Activated naive CD8-positive, alpha-beta T cell treated with anti-CD3 and anti-CD28 coated beads, Interleukin-2, amount 50 U/mL, for 16 hours (primary cell): ENCODE results near the gene NSMCE1.
"Not testable (repeated sequence)": the region's sequence is repeated elsewhere in the genome, so short reads cannot be mapped to it uniquely, and the experiment has no call there.

ENCODE experiments used
- DNase-seq: peaks from one replicate; pipeline ENCODE4 v3.0.0-alpha.2; 2020; ENCODE audit warnings: low read depth, low spot score

NSMCE1 gene

DNA sequence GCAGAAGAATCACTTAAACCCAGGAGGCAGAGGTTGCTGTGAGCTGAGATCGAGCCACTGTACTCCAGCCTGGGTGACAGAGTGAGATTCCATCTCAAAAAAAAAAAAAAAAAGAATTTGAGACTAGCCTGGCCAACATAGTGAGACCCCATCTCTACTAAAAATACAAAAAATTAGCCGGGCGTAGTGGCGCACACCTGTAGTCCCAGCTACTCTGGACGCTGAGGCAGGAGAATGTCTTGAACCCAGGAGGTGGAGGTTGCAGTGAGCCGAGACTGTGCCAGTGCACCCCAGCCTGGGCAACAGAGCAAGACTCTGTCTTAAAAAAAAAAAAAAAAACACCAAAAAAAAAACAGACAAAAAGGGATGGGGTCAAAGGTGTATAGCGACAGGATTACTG, 4.1 kb upstream of the NSMCE1 start:
- not testable (repeated sequence) for DNase-seq

- no peak for DNase-seq
Measured at GRCh38 chr16:27272076-27272475, 3.5 kb upstream of the NSMCE1 start.

DNA sequence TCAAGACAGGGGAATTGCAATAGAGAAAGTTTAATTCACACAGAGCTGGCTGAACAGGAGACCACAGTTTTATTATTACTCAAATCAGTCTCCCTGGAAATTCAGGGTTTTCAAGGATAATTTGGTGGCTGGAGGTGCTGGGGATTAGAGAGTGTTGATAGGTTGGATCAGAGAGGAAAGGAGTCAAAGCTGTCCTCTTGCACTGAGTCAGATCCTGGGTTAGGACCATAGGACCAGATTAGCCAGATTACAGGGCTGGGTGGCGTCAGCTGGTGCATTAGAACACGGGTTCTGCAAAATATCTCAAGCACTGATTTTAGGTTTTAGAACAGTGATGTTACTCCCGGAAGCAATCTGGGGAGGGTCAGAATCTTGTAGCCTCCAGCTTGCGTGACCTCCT, 1.8 kb upstream of the NSMCE1 start:
- no peak for DNase-seq

DNA sequence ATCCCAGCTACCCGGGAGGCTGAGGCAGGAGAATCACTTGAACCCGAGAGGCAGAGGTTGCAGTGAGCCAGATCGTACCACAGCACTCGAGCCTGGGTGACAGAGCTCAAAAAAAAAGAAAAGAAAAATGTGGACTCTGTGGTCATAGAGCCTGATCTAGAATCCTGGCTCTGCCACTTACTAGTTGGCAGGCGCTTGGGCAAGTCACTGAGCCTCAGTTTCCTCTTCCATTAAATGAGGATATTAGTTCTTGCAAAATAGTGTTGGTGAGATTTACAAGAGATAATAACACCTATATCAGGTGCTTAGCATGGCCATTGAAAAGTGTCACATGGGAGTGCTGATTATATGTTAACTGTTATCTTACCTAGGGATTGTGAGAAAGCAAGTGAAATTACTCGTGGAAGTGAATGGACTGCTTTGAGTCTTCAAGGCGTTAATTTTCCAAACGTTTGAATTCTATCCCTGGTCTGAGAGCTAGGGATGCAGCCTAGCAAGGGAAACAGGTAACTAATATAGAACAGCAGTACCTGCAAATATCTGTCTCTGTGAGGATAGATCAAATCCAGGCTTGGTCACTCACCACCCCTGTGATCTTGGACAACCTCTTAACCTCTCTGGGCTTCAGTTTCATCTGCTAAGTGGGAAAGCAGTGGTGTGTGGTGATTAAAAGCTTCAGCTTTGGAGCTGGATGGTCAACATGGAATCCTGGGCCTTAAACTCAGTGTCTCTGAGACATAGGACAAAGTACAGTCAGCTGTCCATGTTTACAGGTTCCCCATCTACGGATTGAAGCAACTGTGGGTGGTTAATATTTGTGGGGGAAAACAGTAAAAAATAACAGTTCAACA, 953 bp upstream of the NSMCE1 start:
- DNase-seq, result no peak

- no peak for DNase-seq
Measured at GRCh38 chr16:27267037-27267677, 1.4 kb downstream of the NSMCE1 start.

- no peak for DNase-seq
Measured at GRCh38 chr16:27265982-27266381, 2.6 kb downstream of the NSMCE1 start.

DNA sequence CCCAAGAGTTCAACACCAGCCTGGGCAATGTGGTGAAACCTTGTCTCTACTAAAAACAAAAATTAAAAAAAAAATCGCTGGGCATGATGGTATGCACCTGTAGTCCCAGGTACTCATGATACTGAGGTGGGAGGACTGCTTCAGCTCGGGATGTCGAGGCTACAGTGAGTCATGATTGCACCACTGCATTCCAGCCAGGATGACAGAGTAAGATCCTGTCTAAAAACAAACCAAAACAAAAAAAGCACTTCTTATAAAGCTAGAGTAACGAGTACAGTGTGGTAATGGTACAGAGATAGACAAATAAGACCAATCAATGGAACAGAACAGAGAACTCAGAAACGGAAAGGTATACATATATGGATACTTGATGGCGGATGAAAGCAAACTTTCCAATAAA, 4.4 kb downstream of the NSMCE1 start:
- no peak for DNase-seq

GRCh38 chr16:27262904-27263423, 5.6 kb downstream of the NSMCE1 start:
- DNase-seq, result not testable (repeated sequence)

DNA sequence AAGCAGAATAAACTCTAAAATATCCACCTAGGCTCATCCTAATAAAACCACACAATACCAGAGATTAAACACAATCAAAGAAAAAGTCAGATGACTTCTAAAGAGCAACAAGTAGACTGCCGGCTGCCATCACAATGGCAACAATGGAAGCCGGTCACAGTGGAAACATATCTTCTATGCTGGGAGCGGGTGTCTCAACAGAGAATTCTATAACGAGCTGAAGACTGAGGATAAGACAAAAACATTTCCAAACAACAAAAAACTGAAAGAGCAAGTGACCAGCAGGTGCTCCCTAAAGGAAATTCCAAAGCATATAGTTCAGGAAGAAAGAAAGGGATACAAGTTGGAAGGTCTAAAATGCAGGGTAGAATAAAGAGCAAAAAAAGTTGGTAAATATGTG, 8.9 kb downstream of the NSMCE1 start:
- DNase-seq, result no peak

- DNase-seq, result no peak
Measured at GRCh38 chr16:27258241-27258734, 10.3 kb downstream of the NSMCE1 start.

GRCh38 chr16:27257271-27257670, 11.3 kb downstream of the NSMCE1 start:
- DNase-seq, result no peak

- no peak for DNase-seq
Measured at GRCh38 chr16:27256861-27257260, 11.7 kb downstream of the NSMCE1 start.

DNA sequence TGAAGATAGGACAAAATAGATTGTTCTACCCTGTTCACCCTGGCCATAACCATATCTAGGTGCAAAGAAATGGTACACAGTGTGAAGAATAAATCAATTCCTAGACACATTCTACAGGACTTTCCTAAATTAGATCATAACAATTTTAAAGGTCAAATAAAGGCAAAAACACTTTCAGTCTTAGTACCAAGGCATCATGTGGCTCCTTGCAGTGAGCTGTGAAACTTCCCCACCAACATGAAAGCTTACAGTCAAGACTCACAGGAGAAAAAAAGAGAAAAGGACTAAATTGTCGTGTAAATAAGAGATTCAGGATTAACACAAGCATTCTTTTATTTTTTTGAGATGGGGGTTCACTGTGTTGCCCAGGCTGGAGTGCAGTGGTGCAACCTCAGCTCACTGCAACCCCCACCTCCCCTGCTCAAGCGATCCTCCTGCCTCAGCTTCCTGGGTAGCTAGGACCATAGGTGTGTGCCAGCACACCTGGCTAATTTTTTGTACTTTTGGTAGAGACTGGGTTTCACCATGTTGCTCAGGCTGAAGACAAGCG, 14.2 kb downstream of the NSMCE1 start:
- no peak for DNase-seq

DNA sequence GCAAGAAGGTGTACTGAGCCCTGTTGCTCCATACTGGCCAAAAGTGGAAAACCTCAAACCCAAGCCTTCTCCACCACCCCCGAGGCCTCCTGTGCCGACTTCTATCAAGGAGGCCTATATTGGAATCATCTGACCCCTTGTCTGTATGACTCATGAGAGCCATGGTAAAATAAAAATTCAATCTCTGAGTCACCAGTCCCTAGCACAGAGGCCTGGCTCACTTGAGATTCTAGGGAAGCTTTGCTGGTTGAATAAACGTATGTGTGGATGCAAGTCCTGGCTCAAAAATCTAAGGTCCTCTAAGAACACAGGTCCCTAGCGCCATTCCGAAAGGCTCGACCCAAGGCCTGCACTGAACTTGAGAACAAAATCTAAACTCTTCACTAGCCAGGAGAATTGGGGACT, 15.0 kb downstream of the NSMCE1 start:
- no peak for DNase-seq

DNA sequence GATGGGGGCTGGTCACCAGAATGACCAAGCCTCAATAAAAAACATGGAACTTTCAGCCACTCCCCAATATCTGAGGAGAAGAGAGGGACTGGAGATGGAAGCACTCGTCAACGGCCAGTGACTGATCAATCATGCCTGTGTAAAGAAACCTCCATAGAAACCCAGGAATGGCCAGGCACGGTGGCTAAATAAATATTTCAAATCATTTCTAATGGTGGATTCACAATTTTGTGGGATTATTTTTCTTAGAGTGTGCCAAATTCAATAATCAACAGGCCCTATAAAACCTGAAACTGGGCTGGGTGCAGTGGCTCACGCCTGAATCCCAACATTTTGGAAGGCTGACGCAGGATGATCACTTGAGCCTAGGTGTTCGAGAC, 16.4 kb downstream of the NSMCE1 start:
- no peak for DNase-seq

- DNase-seq, result no peak
Measured at GRCh38 chr16:27251541-27252205, 16.9 kb downstream of the NSMCE1 start.

GRCh38 chr16:27248886-27249285, 19.7 kb downstream of the NSMCE1 start:
- not testable (repeated sequence) for DNase-seq

DNA sequence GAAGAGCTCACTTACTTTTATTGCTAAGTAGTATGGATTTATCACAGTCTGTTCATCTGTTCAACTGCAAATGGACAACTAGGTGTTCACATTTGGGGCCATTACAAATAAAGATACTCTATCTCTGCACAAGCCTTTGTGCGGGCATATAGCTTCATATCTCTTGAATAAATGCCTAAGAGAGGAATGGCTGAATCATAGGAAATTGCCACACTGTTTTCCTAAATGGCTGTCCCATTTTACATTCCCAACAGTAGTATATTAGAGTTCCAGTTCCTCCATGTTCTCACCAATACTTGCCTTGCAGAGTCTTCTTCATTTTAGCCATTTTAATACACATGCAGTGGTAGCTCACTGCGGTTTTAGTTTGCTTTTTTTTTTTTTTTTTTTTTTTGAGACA, 20.5 kb downstream of the NSMCE1 start:
- no peak for DNase-seq

GRCh38 chr16:27247076-27247475, 21.5 kb downstream of the NSMCE1 start:
- DNase-seq, result not testable (repeated sequence)

- no peak for DNase-seq
Measured at GRCh38 chr16:27246439-27246838, 22.1 kb downstream of the NSMCE1 start.

- DNase-seq, result no peak
Measured at GRCh38 chr16:27245276-27246172, 23.0 kb downstream of the NSMCE1 start.
